ENCODE data around the gene HMG20A. TPM values are rescaled to one million over a fixed set of nuclear protein-coding genes. Genes with fewer than 3 reads are reported as not detected.

The HMG20A gene
- total and polyA plus RNA-seq, 10 of the 15 experiments (the other 5 are each of a cell fraction or from before 2014, with no cell fraction given) = 30.0 to 98.7 (median 46.8) TPM

DNA sequence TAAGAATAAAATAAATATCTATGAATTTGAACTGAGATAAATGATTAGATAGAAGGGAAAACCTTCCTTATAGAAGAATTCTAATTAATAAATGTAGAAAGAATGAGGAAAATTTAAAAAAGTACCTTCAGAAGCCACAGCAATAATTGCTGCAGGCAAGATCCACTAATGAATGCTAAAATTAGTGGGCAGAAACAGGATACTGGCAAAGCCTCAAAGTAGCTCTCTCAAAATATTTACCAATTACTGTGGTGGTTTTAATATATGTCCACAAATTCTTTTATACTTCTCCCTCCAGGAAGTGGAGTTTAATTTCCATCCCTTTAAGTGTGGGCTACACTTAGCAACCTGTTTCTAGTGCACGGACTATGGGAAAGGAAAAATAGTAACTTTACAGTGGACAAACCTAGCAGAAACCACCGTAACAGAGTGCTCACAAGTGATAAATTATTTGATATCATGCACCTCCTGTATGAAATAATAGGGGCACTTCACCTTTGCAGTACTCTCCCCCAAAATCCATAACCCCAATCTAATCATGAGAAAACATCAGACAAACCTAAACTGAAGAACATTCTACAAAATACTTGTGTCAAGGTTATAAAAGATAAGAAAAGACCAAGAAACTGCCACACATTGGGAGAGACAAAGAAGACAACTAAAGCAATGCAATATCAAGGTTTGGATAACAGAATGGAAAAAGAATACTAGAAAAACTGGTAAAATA lies 7.6 kb upstream of the HMG20A start:
- in situ Hi-C loops (cut with MboI) = no loop called here
- CTCF ChIA-PET = interaction anchor here (1.2 kb wide), 2 partner anchors 226 to 231 kb away, joined by 3 to 5 read pairs; no protein-coding TSS in a partner anchor
- BruUV-seq (replicated peaks) = no TSS peak

More for the DNA sequence above, 7.6 kb upstream of the HMG20A start:
- FAIRE-seq = no peak
- Histone ChIP-seq H3K27me3 (replicated peaks in 1 of 2; ENCODE audit: control insufficient read depth in 2 of 2, insufficient read depth in 2 of 2, low read length in 1 of 2) (no peaks in the 10 kb centered on the region), H4K20me1 (ENCODE audit: control insufficient read depth, insufficient read depth) (no peaks in the 10 kb centered on the region), H3K4me1 (ENCODE audit: control insufficient read depth, insufficient read depth, low read length) (peaks cover 10% of the 10 kb centered on the region), H3K9me3 (replicated peaks; ENCODE audit: control insufficient read depth, insufficient read depth, low read length) (no peaks in the 10 kb centered on the region), H3K4me2 (ENCODE audit: control insufficient read depth, insufficient read depth) (no peak overlapping the region), H3K4me3 (no peak overlapping the region), H3K27ac (ENCODE audit: control insufficient read depth, insufficient read depth) (no peak overlapping the region), H2AFZ (ENCODE audit: control insufficient read depth, low read depth, low read length) (no peak overlapping the region), H3K79me2 (ENCODE audit: control insufficient read depth, insufficient read depth, low read length) (peaks cover 10% of the 10 kb centered on the region), H3K36me3 (ENCODE audit: control insufficient read depth in 2 of 2, insufficient read depth in 2 of 2, low read length in 1 of 2) (no peaks in the 10 kb centered on the region), H3K9ac (ENCODE audit: control insufficient read depth, insufficient read depth, low read length) (no peak overlapping the region)
- SMC1A ChIA-PET (ENCODE audit: uncharacterized antibody, unreplicated experiment) = interaction anchor here (0.8 to 7.6 kb wide), 6 partner anchors 9 to 293 kb away, joined by 3 to 107 read pairs (median 4); no protein-coding TSS in a partner anchor
- RAD21 ChIA-PET (ENCODE audit: unreplicated experiment) = interaction anchor here (1.3 to 2.2 kb wide), 4 partner anchors 10 to 231 kb away, joined by 3 to 6 read pairs (median 4); no protein-coding TSS in a partner anchor
- no peak for DNase-seq (ENCODE audit: low read depth, low spot score)
- TF ChIP-seq IRF4 (IDR thresholded peaks at IDR 0.05; ENCODE audit: low read depth, low read length) = no peak
- no peak for TF ChIP-seq POLR2AphosphoS5 (IDR thresholded peaks at IDR 0.05; ENCODE audit: low read length)
- TF ChIP-seq SMAD1 (IDR thresholded peaks at IDR 0.05; ENCODE audit: low read depth, partially characterized antibody) = no peak
- TF ChIP-seq, protein P1, sequence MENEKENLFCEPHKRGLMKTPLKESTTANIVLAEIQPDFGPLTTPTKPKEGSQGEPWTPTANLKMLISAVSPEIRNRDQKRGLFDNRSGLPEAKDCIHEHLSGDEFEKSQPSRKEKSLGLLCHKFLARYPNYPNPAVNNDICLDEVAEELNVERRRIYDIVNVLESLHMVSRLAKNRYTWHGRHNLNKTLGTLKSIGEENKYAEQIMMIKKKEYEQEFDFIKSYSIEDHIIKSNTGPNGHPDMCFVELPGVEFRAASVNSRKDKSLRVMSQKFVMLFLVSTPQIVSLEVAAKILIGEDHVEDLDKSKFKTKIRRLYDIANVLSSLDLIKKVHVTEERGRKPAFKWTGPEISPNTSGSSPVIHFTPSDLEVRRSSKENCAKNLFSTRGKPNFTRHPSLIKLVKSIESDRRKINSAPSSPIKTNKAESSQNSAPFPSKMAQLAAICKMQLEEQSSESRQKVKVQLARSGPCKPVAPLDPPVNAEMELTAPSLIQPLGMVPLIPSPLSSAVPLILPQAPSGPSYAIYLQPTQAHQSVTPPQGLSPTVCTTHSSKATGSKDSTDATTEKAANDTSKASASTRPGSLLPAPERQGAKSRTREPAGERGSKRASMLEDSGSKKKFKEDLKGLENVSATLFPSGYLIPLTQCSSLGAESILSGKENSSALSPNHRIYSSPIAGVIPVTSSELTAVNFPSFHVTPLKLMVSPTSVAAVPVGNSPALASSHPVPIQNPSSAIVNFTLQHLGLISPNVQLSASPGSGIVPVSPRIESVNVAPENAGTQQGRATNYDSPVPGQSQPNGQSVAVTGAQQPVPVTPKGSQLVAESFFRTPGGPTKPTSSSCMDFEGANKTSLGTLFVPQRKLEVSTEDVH (IDR thresholded peaks at IDR 0.05; ENCODE audit: low read depth, partially characterized antibody) = no peak
- TF ChIP-seq SRF (IDR thresholded peaks at IDR 0.05; ENCODE audit: low read depth in 2 of 2, low read length in 2 of 2) = no peak
- peak; percentile 83; the same call in 1 of the 2 replicates for TF ChIP-seq MTA2 (IDR thresholded peaks at IDR 0.05; ENCODE audit: low read depth)
- 0 out of 4 replicates have a peak, but pooled peaks of 1 of the 2 experiments have one; percentile 7 for TF ChIP-seq IKZF2 (IDR thresholded peaks at IDR 0.05)
- intact Hi-C loops (cut with micrococcal nuclease; ENCODE audit: unreplicated experiment) = no loop called here
- 91% methylated on average over 2 of the region's 2 CpGs for WGBS (ENCODE audit: insufficient coverage, insufficient replicate concordance, low lambda C conversion rate, missing lambda C conversion rate)
- no peak for ATAC-seq
- POLR2A ChIA-PET = interaction anchor here (0.7 kb wide), 1 partner anchor 8 kb away, joined by 3 read pairs; no protein-coding TSS in a partner anchor
